ENCODE data around the gene FBXW12. TPM values are rescaled to one million over a fixed set of nuclear protein-coding genes. Genes with fewer than 3 reads are reported as not detected.

The FBXW12 gene
- total RNA-seq, 1 donor from 2014 or later, result 0.52 TPM

DNA sequence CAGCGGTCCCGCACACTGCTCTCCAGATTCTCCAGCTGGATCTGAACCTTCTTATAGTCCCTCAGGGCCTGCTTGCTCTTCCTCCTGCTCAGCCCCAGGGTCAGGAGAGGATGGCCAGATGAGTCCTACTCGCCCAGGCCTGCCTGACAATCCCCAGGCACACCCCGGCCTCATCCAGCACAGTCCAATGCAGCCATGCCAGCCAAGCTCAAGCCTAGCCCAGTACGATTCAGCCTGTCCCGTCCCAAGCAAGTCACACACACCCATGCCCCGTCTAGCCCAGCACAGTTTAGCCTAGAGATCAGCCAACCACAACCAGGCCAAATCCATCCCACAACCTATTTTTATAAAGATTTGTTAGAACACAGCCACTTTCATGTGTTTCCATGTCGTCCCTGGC, 41.1 kb downstream of the FBXW12 start:
- Histone ChIP-seq H3K27me3 (ENCODE audit: control insufficient read depth in 3 of 3, insufficient read depth in 3 of 3, low read length in 3 of 3) (no peaks in the 10 kb centered on the region), H3K36me3 (ENCODE audit: control insufficient read depth in 3 of 3, insufficient read depth in 3 of 3, low read length in 3 of 3) (peaks cover 0 to 15% (median 11%) of the 10 kb centered on the region in 3 donors), H3K9me3 (ENCODE audit: control insufficient read depth in 3 of 3, low read length in 3 of 3) (no peaks in the 10 kb centered on the region), H3K9ac (ENCODE audit: low read depth in 1 of 3, low read length in 3 of 3) (no peak overlapping the region), H3K27ac (ENCODE audit: low read depth, low read length) (no peak overlapping the region), H3K4me1 (ENCODE audit: control insufficient read depth in 3 of 3, insufficient read depth in 3 of 3, low read length in 3 of 3) (no peaks in the 10 kb centered on the region), H3K4me3 (ENCODE audit: low read length in 3 of 3) (no peak overlapping the region)

DNA sequence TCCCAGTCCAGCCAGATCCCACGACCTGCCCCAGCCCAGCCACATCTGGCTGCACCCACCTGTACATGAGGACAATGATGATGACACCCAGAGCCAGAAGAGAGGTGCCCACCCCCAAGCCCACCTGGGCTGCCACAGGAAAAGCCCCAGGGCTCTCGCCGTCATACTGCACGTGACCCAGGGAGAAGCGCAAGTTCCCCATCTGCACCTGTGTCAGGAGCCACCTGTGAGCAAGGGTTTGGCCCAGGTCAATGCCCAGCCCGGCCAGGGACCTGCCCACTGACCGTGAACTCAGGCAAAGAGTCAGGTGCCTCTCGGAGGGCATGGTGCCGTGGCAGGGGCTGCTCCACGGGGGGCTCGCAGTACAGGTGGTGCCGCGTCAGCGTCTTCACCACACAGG, 41.6 kb downstream of the FBXW12 start:
- no peak overlapping the region for H3K4me3 ChIP-seq (ENCODE audit: low read length in 3 of 3)
- no peaks in the 10 kb centered on the region for H3K27me3 ChIP-seq (ENCODE audit: control insufficient read depth in 3 of 3, insufficient read depth in 3 of 3, low read length in 3 of 3)
- no peaks in the 10 kb centered on the region for H3K4me1 ChIP-seq (ENCODE audit: control insufficient read depth in 3 of 3, insufficient read depth in 3 of 3, low read length in 3 of 3)
- H3K9me3 ChIP-seq (ENCODE audit: control insufficient read depth in 3 of 3, low read length in 3 of 3), result no peaks in the 10 kb centered on the region
- H3K36me3 ChIP-seq (ENCODE audit: control insufficient read depth in 3 of 3, insufficient read depth in 3 of 3, low read length in 3 of 3), result peaks cover 0 to 15% (median 11%) of the 10 kb centered on the region in 3 donors
- H3K27ac ChIP-seq (ENCODE audit: low read depth, low read length), result no peak overlapping the region
- H3K9ac ChIP-seq (ENCODE audit: low read depth in 1 of 3, low read length in 3 of 3), result no peak overlapping the region

DNA sequence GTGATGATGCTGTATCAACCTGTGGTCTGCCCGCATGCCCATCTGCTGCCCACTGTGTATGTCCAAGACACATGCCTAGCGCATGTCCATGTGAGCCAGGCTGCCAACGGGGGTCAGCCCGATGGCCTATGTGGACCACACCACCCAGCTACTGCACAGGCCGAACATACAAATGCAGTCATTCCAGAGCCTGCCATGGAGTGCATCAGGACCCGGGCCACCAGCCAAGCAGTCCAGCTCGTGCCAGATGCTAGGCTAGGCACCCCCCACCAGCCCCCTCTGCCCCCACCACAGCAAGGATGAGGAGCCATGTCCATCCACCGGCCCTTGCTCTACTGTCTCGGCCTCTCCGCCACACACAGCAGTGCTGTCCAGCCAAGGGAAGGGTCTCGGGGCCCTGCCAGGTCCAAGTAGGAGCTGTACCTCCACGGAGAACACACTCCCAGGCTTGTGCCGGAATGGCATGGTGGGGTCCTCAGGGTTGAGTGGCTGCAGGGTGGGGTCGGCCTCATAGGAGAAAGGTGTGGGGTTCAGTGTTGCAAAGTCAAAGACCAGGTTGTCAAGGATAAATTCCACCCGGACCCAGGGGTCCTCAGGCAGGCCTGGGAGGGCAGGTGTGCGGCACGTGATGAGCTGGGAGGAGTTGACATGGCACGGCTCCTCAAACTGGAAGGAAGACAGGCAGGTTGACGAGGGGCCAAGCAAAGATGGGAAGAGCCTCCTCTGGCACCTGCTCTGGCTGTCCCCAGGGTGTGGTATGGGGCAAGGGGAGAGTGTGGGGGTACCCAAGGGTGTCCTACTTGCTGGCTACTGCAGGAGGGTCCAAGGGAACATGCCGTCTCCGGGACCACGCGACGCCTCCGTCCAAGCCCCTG, 42.6 kb downstream of the FBXW12 start:
- Histone ChIP-seq H3K9me3 (ENCODE audit: control insufficient read depth in 3 of 3, low read length in 3 of 3) (no peaks in the 10 kb centered on the region), H3K36me3 (ENCODE audit: control insufficient read depth in 3 of 3, insufficient read depth in 3 of 3, low read length in 3 of 3) (peaks cover 0 to 10% (median 8%) of the 10 kb centered on the region in 3 donors), H3K27ac (ENCODE audit: low read depth, low read length) (no peak overlapping the region), H3K27me3 (ENCODE audit: control insufficient read depth in 3 of 3, insufficient read depth in 3 of 3, low read length in 3 of 3) (no peaks in the 10 kb centered on the region), H3K4me1 (ENCODE audit: control insufficient read depth in 3 of 3, insufficient read depth in 3 of 3, low read length in 3 of 3) (no peaks in the 10 kb centered on the region), H3K9ac (ENCODE audit: low read depth in 1 of 3, low read length in 3 of 3) (no peak overlapping the region), H3K4me3 (ENCODE audit: low read length in 3 of 3) (no peak overlapping the region)

DNA sequence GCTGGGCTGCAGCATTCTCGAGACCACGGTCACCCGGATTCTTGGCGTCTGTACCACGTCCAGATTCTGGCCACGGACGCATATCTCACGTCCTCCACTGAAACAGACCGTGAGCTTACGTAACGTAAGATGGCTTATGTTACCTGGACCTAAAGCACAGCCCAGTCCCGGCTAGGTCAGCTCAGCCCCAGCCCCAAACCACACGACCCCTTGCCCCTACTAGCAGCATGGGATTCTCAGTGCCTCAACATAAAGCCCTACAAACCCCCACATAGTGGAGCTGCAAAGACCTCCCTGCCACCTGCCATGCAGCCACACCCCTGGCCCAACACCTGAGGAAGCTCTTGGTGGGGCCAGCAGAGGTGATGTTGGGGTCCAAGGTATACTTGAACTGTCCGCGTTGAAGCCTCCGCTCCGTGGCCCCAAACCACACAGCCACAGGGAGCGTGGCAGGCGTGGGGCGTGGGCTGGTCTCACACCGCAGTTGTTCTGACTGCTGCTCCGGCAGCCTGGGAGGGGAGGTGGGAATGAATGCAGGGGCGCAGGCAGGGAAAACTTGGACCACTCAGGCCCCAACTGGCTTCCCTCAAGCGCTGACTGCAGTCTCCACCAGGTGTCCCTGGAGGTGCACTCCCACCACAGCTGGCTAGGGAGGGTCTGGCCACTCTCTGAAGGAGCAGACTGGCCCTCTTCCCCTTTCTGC, 43.4 kb downstream of the FBXW12 start:
- H3K36me3 ChIP-seq (ENCODE audit: control insufficient read depth in 3 of 3, insufficient read depth in 3 of 3, low read length in 3 of 3), result peaks cover 0 to 10% (median 7%) of the 10 kb centered on the region in 3 donors
- no peak overlapping the region for H3K4me3 ChIP-seq (ENCODE audit: low read length in 3 of 3)
- H3K4me1 ChIP-seq (ENCODE audit: control insufficient read depth in 3 of 3, insufficient read depth in 3 of 3, low read length in 3 of 3), result no peaks in the 10 kb centered on the region
- H3K27me3 ChIP-seq (ENCODE audit: control insufficient read depth in 3 of 3, insufficient read depth in 3 of 3, low read length in 3 of 3), result no peaks in the 10 kb centered on the region
- H3K9me3 ChIP-seq (ENCODE audit: control insufficient read depth in 3 of 3, low read length in 3 of 3), result no peaks in the 10 kb centered on the region
- no peak overlapping the region for H3K27ac ChIP-seq (ENCODE audit: low read depth, low read length)
- H3K9ac ChIP-seq (ENCODE audit: low read depth in 1 of 3, low read length in 3 of 3), result no peak overlapping the region

DNA sequence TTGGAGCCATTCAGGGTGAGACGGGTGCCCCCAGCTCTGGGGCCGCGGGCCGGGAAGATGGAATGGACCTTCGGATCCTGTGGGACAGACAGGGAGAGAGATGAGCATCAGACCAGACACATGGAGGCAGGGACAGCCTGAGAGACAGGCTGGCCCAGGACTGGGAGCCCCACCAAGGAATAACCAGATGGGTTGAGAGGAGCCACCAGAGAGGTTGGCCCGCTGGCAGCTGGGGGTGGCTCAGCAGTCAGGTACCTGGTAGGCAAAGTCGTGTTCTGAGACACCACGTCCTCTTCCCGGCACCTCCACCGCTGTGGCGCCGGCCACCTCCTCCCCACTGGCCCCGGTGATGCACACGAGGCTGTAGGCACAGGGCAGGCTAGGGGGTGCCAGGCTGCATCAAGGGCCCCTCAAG, 44.1 kb downstream of the FBXW12 start:
- peaks cover 0 to under 1% (median 0%) of the 10 kb centered on the region in 3 donors for H3K27me3 ChIP-seq (ENCODE audit: control insufficient read depth in 3 of 3, insufficient read depth in 3 of 3, low read length in 3 of 3)
- H3K4me1 ChIP-seq (ENCODE audit: control insufficient read depth in 3 of 3, insufficient read depth in 3 of 3, low read length in 3 of 3), result no peaks in the 10 kb centered on the region
- H3K9ac ChIP-seq (ENCODE audit: low read depth in 1 of 3, low read length in 3 of 3), result no peak overlapping the region
- no peak overlapping the region for H3K4me3 ChIP-seq (ENCODE audit: low read length in 3 of 3)
- H3K36me3 ChIP-seq (ENCODE audit: control insufficient read depth in 3 of 3, insufficient read depth in 3 of 3, low read length in 3 of 3), result peaks cover 0 to 10% (median 7%) of the 10 kb centered on the region in 3 donors
- H3K9me3 ChIP-seq (ENCODE audit: control insufficient read depth in 3 of 3, low read length in 3 of 3), result no peaks in the 10 kb centered on the region
- no peak overlapping the region for H3K27ac ChIP-seq (ENCODE audit: low read depth, low read length)

DNA sequence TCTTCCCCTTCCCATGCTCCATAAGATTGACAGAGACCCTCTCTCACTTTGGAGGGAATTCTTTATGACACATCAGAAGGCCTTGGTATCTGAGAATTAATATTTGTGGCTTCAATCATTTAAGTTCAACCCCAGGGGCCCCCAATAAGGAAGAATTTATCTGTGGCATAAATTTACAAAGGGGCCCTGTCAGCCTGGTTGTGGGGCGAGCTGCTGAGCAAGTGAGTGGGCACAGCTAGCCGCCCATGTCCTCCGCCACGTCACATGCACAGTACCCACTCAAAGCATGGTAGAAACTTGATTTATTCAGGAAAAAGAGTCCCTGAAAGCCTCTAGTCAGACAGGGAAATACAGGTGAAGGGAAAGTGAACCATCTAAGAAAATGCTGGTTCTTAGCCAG, 44.5 kb downstream of the FBXW12 start:
- H3K9me3 ChIP-seq (ENCODE audit: control insufficient read depth in 3 of 3, low read length in 3 of 3), result no peaks in the 10 kb centered on the region
- H3K27ac ChIP-seq (ENCODE audit: low read depth, low read length), result no peak overlapping the region
- no peaks in the 10 kb centered on the region for H3K4me1 ChIP-seq (ENCODE audit: control insufficient read depth in 3 of 3, insufficient read depth in 3 of 3, low read length in 3 of 3)
- peaks cover 0 to 10% (median 6%) of the 10 kb centered on the region in 3 donors for H3K36me3 ChIP-seq (ENCODE audit: control insufficient read depth in 3 of 3, insufficient read depth in 3 of 3, low read length in 3 of 3)
- H3K9ac ChIP-seq (ENCODE audit: low read depth in 1 of 3, low read length in 3 of 3), result no peak overlapping the region
- H3K4me3 ChIP-seq (ENCODE audit: low read length in 3 of 3), result no peak overlapping the region
- peaks cover 0 to 5% (median 0%) of the 10 kb centered on the region in 3 donors for H3K27me3 ChIP-seq (ENCODE audit: control insufficient read depth in 3 of 3, insufficient read depth in 3 of 3, low read length in 3 of 3)

DNA sequence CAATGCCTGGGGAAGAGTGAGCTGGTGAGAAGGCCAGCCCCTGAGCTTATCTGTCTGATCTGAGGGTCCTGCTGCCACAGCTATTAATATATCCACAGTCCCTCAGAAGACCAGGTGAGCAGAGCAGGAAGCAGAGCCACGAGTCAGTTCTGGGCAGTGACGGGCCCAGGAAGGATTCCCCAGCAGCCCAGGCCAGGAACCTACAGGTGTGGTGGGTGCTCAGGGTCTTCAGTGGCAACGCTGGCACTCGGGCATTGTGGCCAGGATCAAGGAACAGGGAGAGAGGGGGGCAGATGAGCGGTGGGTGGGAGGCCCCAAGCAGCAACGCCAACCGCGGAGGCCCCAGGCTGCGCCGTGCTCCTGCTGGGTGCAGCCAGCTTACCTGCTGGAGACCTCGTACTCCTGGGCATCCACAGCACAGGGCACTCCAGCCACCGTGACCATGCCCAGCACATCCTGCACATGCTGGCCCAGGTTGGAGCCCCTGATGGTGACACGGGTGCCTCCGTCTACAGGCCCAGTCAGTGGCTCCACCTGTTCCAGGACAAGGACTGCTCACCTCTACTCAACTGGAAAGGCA, 45.6 kb downstream of the FBXW12 start:
- Histone ChIP-seq H3K4me1 (ENCODE audit: control insufficient read depth in 3 of 3, insufficient read depth in 3 of 3, low read length in 3 of 3) (no peaks in the 10 kb centered on the region), H3K36me3 (ENCODE audit: control insufficient read depth in 3 of 3, insufficient read depth in 3 of 3, low read length in 3 of 3) (peaks cover 0 to 10% (median 0%) of the 10 kb centered on the region in 3 donors), H3K9me3 (ENCODE audit: control insufficient read depth in 3 of 3, low read length in 3 of 3) (no peaks in the 10 kb centered on the region), H3K27me3 (ENCODE audit: control insufficient read depth in 3 of 3, insufficient read depth in 3 of 3, low read length in 3 of 3) (peaks cover 0 to 15% (median 1%) of the 10 kb centered on the region in 3 donors), H3K4me3 (ENCODE audit: low read length in 3 of 3) (no peak overlapping the region), H3K27ac (ENCODE audit: low read depth, low read length) (no peak overlapping the region), H3K9ac (ENCODE audit: low read depth in 1 of 3, low read length in 3 of 3) (no peak overlapping the region)

DNA sequence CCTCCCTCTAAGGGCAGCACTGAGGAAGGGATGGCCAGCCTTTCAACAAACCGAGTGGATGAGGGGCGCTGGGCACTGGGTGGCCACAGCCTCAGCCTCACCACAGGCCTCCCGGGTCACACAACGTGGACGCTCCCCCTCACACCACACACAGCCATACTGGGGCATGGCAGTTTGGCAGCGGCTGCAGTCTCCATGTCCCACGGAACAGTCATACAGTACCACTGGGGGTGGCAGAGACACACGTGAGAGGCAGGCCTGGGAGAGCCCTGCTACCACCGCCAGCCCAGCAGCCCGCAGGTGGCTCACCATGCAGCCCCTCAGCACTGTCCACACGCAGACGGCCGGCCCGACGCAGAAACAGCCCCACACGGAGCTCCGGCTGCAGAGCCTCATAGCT, 46.1 kb downstream of the FBXW12 start:
- H3K9ac ChIP-seq (ENCODE audit: low read depth in 1 of 3, low read length in 3 of 3), result no peak overlapping the region
- H3K4me3 ChIP-seq (ENCODE audit: low read length in 3 of 3), result no peak overlapping the region
- H3K9me3 ChIP-seq (ENCODE audit: control insufficient read depth in 3 of 3, low read length in 3 of 3), result no peaks in the 10 kb centered on the region
- peaks cover 0 to 7% (median 0%) of the 10 kb centered on the region in 3 donors for H3K36me3 ChIP-seq (ENCODE audit: control insufficient read depth in 3 of 3, insufficient read depth in 3 of 3, low read length in 3 of 3)
- no peak overlapping the region for H3K27ac ChIP-seq (ENCODE audit: low read depth, low read length)
- H3K4me1 ChIP-seq (ENCODE audit: control insufficient read depth in 3 of 3, insufficient read depth in 3 of 3, low read length in 3 of 3), result peaks cover 0 to under 1% (median 0%) of the 10 kb centered on the region in 3 donors
- peaks cover 0 to 19% (median 4%) of the 10 kb centered on the region in 3 donors for H3K27me3 ChIP-seq (ENCODE audit: control insufficient read depth in 3 of 3, insufficient read depth in 3 of 3, low read length in 3 of 3)

DNA sequence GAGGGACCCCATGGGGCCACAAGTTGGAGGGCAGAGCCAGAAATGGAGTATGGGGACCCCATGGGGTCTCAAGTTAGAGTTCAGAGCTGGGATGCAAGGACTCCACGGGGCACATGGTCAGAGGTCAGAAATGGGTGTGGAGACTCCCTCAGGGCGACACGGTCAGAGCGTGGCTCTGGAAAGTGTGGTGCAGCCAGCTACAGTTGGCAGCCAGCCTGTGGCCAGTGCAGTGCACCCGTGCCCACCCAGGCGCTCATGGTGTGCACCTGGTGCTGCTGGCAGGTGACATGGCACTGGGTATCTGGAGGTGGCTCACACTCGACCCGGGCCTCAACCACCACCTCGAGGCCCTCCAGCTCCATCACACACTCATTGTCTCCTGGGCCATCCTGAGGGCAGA, 46.6 kb downstream of the FBXW12 start:
- no peak overlapping the region for H3K9ac ChIP-seq (ENCODE audit: low read depth in 1 of 3, low read length in 3 of 3)
- no peaks in the 10 kb centered on the region for H3K9me3 ChIP-seq (ENCODE audit: control insufficient read depth in 3 of 3, low read length in 3 of 3)
- H3K27ac ChIP-seq (ENCODE audit: low read depth, low read length), result no peak overlapping the region
- peaks cover 0 to 19% (median 7%) of the 10 kb centered on the region in 3 donors for H3K27me3 ChIP-seq (ENCODE audit: control insufficient read depth in 3 of 3, insufficient read depth in 3 of 3, low read length in 3 of 3)
- H3K36me3 ChIP-seq (ENCODE audit: control insufficient read depth in 3 of 3, insufficient read depth in 3 of 3, low read length in 3 of 3), result peaks cover 0 to 7% (median 0%) of the 10 kb centered on the region in 3 donors
- H3K4me1 ChIP-seq (ENCODE audit: control insufficient read depth in 3 of 3, insufficient read depth in 3 of 3, low read length in 3 of 3), result peaks cover 0 to 3% (median 0%) of the 10 kb centered on the region in 3 donors
- H3K4me3 ChIP-seq (ENCODE audit: low read length in 3 of 3), result no peak overlapping the region
